Fibroblast of the aortic adventitia (primary cell): ENCODE results near the gene PHF21B. TPM values are rescaled to one million over a fixed set of nuclear protein-coding genes. Genes with fewer than 3 reads are reported as not detected.

ENCODE experiments used
- DNase-seq: peaks from one replicate; pipeline ENCODE4 v3.0.0-alpha.2; 2010; ENCODE audit warnings: low read depth
- H3K4me3 ChIP-seq: 2 replicates; pipeline ENCODE4 v1.5.1; 2011; ENCODE audit warnings: low read depth, mild to moderate bottlenecking, control low read depth, low read length, moderate library complexity
- CTCF ChIP-seq: IDR thresholded peaks from 2 replicates; pipeline ENCODE4 v1.5.1; 2011; ENCODE audit warnings: mild to moderate bottlenecking, low read length, control low read depth, inconsistent platforms; ENCODE audit not compliant: insufficient read depth
- total RNA-seq: library from RNA; depleted of rRNA; stranded (reverse); fragments of >200 nt; gene quantifications from 2 replicates; pipeline ENCODE4 v1.2.3, GENCODE V29; 2012; ENCODE audit warnings: low replicate concordance

PHF21B gene
- total RNA-seq, 1 donor, result not detected

- TF ChIP-seq CTCF, result no peak
- no peak overlapping the region for H3K4me3 ChIP-seq
- no peak for DNase-seq
Measured at GRCh38 chr22:44882226-44882905, 127.4 kb downstream of the PHF21B start.

- no peak for TF ChIP-seq CTCF
- no peak for DNase-seq
- H3K4me3 ChIP-seq, result no peak overlapping the region
Measured at GRCh38 chr22:44881624-44882023, 128.2 kb downstream of the PHF21B start.

- no peak overlapping the region for H3K4me3 ChIP-seq
- DNase-seq, result no peak
- TF ChIP-seq CTCF, result no peak
Measured at GRCh38 chr22:44880610-44881290, 129.1 kb downstream of the PHF21B start.

- no peak for TF ChIP-seq CTCF
- no peak overlapping the region for H3K4me3 ChIP-seq
- DNase-seq, result no peak
Measured at GRCh38 chr22:44879301-44879680, 130.5 kb downstream of the PHF21B start.

GRCh38 chr22:44878483-44879300 lies 131.1 kb downstream of the PHF21B start:
- H3K4me3 ChIP-seq, result no peak overlapping the region
- DNase-seq, result no peak
- no peak for TF ChIP-seq CTCF

- TF ChIP-seq CTCF, result no peak
- DNase-seq, result no peak
- H3K4me3 ChIP-seq, result no peak overlapping the region
Measured at GRCh38 chr22:44876921-44877320, 132.9 kb downstream of the PHF21B start.
